CD4-positive, alpha-beta T cell treated with Interleukin-4 for 1 hour (primary cell): ENCODE measurements around the gene COL12A1.

ENCODE experiments used
- DNase-seq, 2 donors: peaks; one replicate each; pipeline ENCODE4 v3.0.0-alpha.2; 2020 to 2022

COL12A1 gene

DNA sequence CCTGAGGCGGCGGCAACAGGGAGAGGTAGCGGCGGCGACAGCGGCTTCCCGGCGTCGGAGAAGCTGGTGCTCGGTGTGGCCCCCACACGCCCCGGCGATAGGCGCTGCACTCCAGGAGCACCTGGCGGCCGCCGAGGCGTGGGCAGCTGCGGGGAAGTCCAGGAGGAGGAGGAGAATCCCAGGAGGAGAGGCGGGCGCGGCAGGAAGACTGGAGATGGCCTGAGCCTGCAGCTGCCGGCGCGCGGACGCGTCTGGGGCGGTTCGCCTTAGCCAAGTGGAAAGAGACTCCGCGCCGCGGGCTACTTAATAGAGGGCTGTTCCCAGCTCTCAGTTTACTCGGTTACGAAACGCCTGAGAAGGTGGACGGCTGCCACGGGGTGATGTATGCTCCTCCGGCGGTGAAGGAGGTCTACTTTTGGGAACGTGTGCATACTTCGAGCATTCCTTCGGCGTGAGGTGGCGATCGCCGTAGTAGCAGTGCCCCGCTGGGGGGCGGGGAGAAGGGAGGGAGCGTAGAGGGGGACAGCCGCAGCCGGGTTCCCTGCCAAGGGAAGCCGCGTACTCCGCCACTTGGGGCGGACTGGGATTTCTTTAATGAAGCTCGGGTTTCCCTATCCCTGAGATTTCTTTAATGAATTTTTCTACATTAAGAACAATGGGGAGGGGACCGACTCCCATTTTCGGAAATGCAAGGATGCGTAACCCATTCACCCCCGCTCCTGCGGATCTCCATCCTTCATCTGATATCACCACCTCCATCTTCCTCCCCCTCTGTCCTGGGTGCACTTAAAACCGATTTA lies at the start of gene COL12A1:
Gene COL12A1, minus strand, starts transcription at position 278 of the 800 bp plus-strand sequence. CDS start 3,261 bp downstream, outside the sequence.
- DNase-seq, result no peak

DNA sequence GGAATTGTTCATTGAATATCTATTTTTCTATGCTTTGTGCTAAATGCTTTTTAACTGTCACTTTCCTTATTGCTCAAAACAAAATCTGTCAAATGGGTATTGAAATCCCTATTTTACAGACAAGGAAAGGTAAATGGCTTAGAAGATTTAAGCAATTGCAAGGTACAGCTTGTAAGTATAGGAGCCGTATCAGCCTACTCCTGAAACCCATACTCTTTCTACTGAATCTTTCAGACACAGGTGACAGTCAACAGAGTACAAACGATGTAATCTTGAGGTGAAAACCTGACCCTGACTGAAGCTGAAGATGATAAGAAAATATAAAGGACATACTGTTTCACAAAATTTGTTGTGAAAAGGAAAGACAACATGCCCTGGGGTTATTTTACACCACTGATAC lies 44.7 kb upstream of the COL12A1 start:
- no peak for DNase-seq

DNA sequence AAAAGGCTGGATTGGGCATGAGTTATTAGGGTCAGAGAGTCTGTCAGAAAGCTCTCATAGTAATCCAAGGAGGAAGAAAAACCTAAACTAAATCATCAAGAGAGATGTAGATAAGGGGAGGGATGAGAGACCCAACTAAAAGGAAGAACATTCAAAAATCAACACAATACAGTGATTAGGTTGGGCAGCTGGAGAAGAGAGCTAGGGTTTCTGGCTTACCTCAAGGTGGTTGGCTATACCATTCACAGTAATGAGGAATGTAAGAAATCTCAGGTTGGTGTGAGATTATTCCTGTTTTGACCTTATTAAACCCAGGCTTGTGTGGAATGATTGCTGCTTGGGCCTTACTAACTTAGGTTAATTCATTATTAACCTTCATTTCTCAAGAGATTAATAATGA lies 44.0 kb upstream of the COL12A1 start:
- DNase-seq, result no peak

DNA sequence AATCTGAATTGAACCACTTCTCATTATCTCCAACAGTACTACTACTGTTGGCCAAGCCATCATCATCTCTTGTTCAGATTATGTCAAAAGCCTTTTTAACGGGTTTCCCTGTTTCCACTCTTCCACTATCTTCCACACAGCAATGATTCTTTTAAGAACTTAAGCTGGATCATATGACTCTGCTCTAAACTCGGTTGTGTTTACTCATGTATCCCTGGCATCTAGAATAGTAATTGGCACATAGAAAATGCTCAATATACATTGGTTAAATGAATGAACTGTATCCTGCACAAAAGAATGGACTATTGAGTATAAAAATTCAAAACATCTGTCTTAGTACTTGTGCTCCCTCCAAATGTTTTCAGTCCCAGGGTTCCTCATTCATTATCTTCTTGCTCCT lies 40.5 kb upstream of the COL12A1 start:
- no peak for DNase-seq

GRCh38 chr6:75244063-75244584 lies 38.3 kb upstream of the COL12A1 start:
- no peak for DNase-seq

- DNase-seq, result peak; percentile 93 to 94
Observed at GRCh38 chr6:75243333-75244062, 37.6 kb upstream of the COL12A1 start, which contains the start of gene COX7A2. Gene COX7A2, minus strand, starts transcription at chr6:75243801. Its CDS starts 67 bp downstream, at chr6:75243734.

DNA sequence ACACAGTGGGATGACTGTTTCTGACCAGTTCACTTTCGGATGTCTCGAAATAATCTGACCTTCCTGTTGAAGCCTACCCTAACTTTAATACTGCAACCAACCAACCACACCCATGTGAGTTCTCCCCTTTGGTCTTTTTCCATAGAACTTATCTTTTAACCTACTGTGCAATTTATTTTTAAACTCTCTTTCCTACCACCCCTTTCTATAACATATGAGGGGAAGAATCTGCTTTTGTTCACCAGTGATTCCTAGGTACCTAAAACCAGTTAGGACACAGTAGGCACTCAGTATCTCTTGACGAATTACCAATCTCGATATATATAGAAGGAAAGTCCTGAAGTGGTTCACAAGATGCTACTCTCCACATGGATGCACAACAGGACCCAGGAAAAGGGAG lies 30.8 kb upstream of the COL12A1 start:
- no peak for DNase-seq

GRCh38 chr6:75235271-75235670 lies 29.4 kb upstream of the COL12A1 start:
- DNase-seq, result no peak

DNA sequence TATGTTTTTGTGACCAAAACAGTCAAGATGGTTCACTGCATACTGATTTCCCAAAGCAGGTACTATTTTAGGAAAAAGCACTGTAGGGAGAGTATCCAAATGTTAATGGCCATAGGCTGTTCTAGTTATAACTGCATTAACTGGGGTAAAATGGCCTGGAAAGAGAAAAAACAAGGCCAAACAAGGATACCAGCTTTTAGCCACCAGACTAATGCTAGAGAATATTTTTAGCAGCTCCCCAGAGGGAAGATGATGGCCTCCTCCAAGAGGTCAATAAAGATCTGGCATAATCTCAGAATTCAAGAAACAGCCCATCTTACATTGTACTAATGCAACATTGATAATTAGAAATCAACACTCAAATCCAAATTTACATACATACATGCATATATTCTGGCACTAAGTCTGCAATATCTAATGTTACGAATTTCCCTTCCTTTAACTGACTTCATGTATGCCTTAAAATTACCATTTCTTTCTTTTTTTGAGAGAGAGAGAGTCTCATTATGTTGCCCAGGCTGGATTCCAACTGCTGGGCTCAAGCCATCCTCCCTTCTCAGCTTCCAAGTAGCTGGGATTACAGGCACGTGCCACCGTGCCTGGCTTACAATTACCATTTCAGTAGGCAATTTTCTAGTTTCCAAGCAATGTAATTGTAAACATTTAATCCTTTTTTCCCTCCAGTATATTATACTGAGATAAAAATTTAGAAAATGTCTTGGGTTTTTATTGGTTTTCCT lies 28.4 kb upstream of the COL12A1 start:
- no peak for DNase-seq

DNA sequence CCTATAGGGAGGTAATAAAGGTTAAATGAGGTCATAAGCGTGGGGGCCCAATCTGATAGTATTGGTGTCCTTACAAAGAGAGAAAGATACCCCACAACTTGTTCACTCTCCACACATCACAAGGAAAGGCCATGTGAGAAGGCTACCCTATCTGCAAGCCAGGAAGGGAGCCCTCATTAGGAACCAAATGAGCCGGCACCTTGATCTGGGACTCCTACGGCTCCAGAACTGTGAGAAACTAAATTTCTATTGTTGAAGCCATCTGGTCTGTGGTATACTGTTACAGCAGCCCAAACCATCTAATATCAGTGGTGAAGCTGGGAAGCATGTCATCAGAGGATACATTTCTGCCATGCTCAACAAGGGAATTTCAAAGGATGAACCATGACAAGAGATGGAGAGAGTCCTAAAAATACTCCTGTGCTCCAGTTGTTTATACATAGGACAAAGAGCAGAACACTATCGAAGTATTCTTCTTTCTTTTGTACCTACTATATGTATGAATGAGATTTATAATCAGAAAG lies 27.3 kb upstream of the COL12A1 start:
- DNase-seq, result no peak

- DNase-seq, result no peak
Observed at GRCh38 chr6:75230484-75231325, 24.9 kb upstream of the COL12A1 start.

DNA sequence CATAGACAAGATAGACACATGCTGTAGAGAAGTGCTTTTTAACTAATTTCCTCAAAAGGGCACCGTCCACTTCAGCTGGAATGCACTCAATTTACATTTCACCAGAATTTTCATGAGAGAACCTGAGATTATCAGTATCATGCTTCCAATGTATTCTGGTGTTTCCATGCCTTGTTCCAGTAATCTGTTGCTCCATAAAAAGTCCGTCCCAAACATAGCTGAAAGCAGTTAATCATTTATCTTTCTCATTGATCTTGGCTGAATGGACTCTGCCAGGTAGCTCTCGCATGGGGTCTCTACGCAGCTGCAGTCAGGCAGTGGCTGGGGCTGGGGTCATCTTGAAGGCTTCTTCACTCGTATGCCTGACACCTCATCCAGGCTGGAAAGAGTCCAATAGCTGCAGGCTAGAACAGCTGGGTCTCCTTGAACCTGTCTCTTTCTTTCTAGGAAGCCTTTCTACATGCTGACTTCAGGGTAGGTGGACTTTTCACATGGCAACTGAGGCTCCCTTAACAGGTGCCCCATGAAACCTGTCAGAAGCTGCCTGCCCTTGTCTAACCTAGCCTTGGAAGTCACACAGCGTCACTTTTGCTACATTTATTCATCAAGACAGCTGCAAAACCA lies 18.6 kb upstream of the COL12A1 start:
- DNase-seq, result no peak

- DNase-seq, result no peak
Observed at GRCh38 chr6:75223428-75223827, 17.6 kb upstream of the COL12A1 start.

GRCh38 chr6:75222261-75222660 lies 16.4 kb upstream of the COL12A1 start:
- no peak for DNase-seq

- no peak for DNase-seq
Observed at GRCh38 chr6:75221116-75221515, 15.3 kb upstream of the COL12A1 start.

GRCh38 chr6:75220357-75220756 lies 14.5 kb upstream of the COL12A1 start:
- DNase-seq, result no peak

- DNase-seq, result no peak
Observed at GRCh38 chr6:75219263-75219662, 13.4 kb upstream of the COL12A1 start.

- no peak for DNase-seq
Observed at GRCh38 chr6:75217193-75217592, 11.3 kb upstream of the COL12A1 start.

DNA sequence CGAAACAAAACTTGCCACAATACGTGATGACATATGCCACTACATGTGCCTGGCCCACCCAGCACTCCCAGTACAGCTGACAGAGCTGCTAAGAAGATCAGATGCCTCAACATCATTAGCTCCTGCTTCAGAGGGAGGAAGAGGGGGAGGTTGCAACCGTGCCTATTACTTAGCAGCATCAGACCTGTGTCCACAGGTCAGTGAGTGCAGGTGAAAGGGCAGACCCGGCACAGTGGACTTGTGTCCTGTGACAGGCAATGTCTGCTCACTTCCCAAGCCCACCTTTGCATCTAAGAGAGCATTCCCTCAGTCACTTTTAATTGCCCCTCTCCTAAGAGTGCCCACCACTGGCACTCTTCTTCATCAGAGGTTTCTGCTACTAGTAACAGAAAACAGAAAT lies 9.4 kb upstream of the COL12A1 start:
- no peak for DNase-seq

- DNase-seq, result no peak
Observed at GRCh38 chr6:75213732-75214131, 7.9 kb upstream of the COL12A1 start.

- DNase-seq, result no peak
Observed at GRCh38 chr6:75213112-75213511, 7.3 kb upstream of the COL12A1 start.
